Neural progenitor cell (in vitro differentiated cells): ENCODE data around the gene STXBP4.

Experiments used
- EZH2 ChIP-seq: fragments of 200-600 bp; sonication (generic); IDR thresholded peaks from 2 replicates; pipeline ENCODE4 v1.6.1; 2017; ENCODE audit warnings: antibody characterized with exemption, mild to moderate bottlenecking, moderate library complexity
- EZH2phosphoT487 ChIP-seq: fragments of 200-600 bp; sonication (generic); IDR thresholded peaks from 2 replicates; pipeline ENCODE4 v1.6.1; 2017; ENCODE audit warnings: antibody characterized with exemption
- TF ChIP-seq, protein P1 (sequence below): fragments of 200-600 bp; sonication (generic); IDR thresholded peaks from 2 replicates; pipeline ENCODE4 v1.5.1; 2017; ENCODE audit warnings: antibody characterized with exemption, mild to moderate bottlenecking

DNA sequence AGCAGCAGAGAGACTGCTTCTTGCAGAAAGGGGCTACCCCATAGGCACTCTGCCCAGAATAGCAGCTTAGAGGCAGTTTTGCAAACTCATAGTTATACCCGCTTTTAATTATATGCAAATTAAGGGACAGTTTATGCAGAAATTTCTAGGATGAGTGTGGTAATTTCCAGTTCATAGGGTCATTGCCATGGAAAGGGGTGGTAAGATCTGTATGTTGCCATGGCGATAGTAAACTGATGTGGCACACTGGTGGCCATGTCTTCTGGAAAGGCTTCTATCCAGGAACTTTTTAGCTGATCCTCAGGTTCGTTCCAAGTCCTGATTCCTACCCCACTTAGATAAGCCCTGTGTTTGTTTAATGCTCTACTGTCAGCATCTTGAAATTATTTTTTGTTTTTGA lies 6.2 kb downstream of the STXBP4 start:
- no peak for TF ChIP-seq EZH2
- TF ChIP-seq, protein P1, sequence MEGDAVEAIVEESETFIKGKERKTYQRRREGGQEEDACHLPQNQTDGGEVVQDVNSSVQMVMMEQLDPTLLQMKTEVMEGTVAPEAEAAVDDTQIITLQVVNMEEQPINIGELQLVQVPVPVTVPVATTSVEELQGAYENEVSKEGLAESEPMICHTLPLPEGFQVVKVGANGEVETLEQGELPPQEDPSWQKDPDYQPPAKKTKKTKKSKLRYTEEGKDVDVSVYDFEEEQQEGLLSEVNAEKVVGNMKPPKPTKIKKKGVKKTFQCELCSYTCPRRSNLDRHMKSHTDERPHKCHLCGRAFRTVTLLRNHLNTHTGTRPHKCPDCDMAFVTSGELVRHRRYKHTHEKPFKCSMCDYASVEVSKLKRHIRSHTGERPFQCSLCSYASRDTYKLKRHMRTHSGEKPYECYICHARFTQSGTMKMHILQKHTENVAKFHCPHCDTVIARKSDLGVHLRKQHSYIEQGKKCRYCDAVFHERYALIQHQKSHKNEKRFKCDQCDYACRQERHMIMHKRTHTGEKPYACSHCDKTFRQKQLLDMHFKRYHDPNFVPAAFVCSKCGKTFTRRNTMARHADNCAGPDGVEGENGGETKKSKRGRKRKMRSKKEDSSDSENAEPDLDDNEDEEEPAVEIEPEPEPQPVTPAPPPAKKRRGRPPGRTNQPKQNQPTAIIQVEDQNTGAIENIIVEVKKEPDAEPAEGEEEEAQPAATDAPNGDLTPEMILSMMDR, result no peak
- TF ChIP-seq EZH2phosphoT487, result no peak
